Measurements from ENCODE around the gene LRRC14B.
A peak's percentile ranks its signal among the peaks of the same experiment; 100 is the strongest.

LRRC14B gene

GRCh38 chr5:204462-204861 lies 13.2 kb downstream of the LRRC14B start:
- H3K27ac ChIP-seq: no peak overlapping the region
- TF ChIP-seq CTCF (conservative IDR thresholded peaks at IDR 0.05; ENCODE audit: low read depth): no peak
- CTCF ChIA-PET: no interaction called here
- DNase-seq (ENCODE audit: low spot score): no peak
- POLR2A ChIA-PET (ENCODE audit: low non-redundant PET): no interaction called here

- no peak for DNase-seq (ENCODE audit: low spot score)
- POLR2A ChIA-PET (ENCODE audit: low non-redundant PET): no interaction called here
- peak overlapping the region; percentile 12; the same call in 1 of the 2 replicates for H3K27ac ChIP-seq
- TF ChIP-seq CTCF (conservative IDR thresholded peaks at IDR 0.05; ENCODE audit: low read depth): no peak
- CTCF ChIA-PET: no interaction called here
Measured at GRCh38 chr5:204966-205670, 13.8 kb downstream of the LRRC14B start.

- H3K27ac ChIP-seq: no peak overlapping the region
- TF ChIP-seq CTCF (conservative IDR thresholded peaks at IDR 0.05; ENCODE audit: low read depth): no peak
- CTCF ChIA-PET: no interaction called here
- DNase-seq (ENCODE audit: low spot score): no peak
- POLR2A ChIA-PET (ENCODE audit: low non-redundant PET): no interaction called here
Measured at GRCh38 chr5:206406-206805, 15.1 kb downstream of the LRRC14B start.

GRCh38 chr5:206927-207536 lies 15.7 kb downstream of the LRRC14B start:
- CTCF ChIA-PET: no interaction called here
- no peak for TF ChIP-seq CTCF (conservative IDR thresholded peaks at IDR 0.05; ENCODE audit: low read depth)
- DNase-seq (ENCODE audit: low spot score): no peak
- POLR2A ChIA-PET (ENCODE audit: low non-redundant PET): no interaction called here
- no peak overlapping the region for H3K27ac ChIP-seq

GRCh38 chr5:207599-207998 lies 16.3 kb downstream of the LRRC14B start:
- no peak for DNase-seq (ENCODE audit: low spot score)
- ChIA-PET CTCF (no interaction called here), POLR2A (ENCODE audit: low non-redundant PET) (no interaction called here)
- TF ChIP-seq CTCF (conservative IDR thresholded peaks at IDR 0.05; ENCODE audit: low read depth): no peak
- no peak overlapping the region for H3K27ac ChIP-seq

GRCh38 chr5:208449-209114 lies 17.3 kb downstream of the LRRC14B start:
- TF ChIP-seq CTCF (conservative IDR thresholded peaks at IDR 0.05; ENCODE audit: low read depth): no peak
- no peak overlapping the region for H3K27ac ChIP-seq
- no peak for DNase-seq (ENCODE audit: low spot score)
- ChIA-PET CTCF (no interaction called here), POLR2A (ENCODE audit: low non-redundant PET) (no interaction called here)
